ENCODE data around the gene BRF1. TPM values are rescaled to one million over a fixed set of nuclear protein-coding genes. Genes with fewer than 3 reads are reported as not detected.

BRF1 gene
- total and polyA plus RNA-seq, 2 of the 8 experiments (the other 6 are each of a cell fraction or from before 2014, with no cell fraction given): 7.7 to 18.3 TPM

GRCh38 chr14:105203057-105203531 is 97.7 kb downstream of the BRF1 start:
- Histone ChIP-seq H3K79me1 (ENCODE audit: low read depth, low read length) (no peaks in the 10 kb centered on the region), H3K36me3 (ENCODE audit: control insufficient read depth in 2 of 4, insufficient read depth in 4 of 4, low read length in 3 of 4) (no peaks in the 10 kb centered on the region), H3K56ac (replicated peaks; ENCODE audit: insufficient read length, low read depth, low read length) (no peak overlapping the region), H3K4me1 (replicated peaks in 1 of 4; ENCODE audit: control insufficient read depth in 3 of 4, insufficient read depth in 4 of 4, low read length in 3 of 4) (peaks cover 0 to 10% (median 1%) of the 10 kb centered on the region in 4 experiments; a peak in 3 of 7 replicates), H3K23me2 (ENCODE audit: low read depth, low read length) (no peaks in the 10 kb centered on the region), H3K18ac (ENCODE audit: extremely low read depth, low read length) (no peak overlapping the region), H4K5ac (ENCODE audit: insufficient read length, low read depth, low read length) (no peak overlapping the region), H3K4me2 (ENCODE audit: insufficient read depth in 1 of 2, low read depth in 2 of 2, low read length in 2 of 2) (peak overlapping the region in 1 of 2 experiments; percentile 68; a peak in 2 of 4 replicates), H2BK15ac (ENCODE audit: low read length) (no peak overlapping the region), H2BK5ac (ENCODE audit: low read depth, low read length) (no peak overlapping the region), H3K27ac (ENCODE audit: low read depth, low read length) (no peak overlapping the region), H3K4ac (replicated peaks; ENCODE audit: insufficient read length, low read depth, low read length) (no peak overlapping the region), H4K91ac (replicated peaks; ENCODE audit: insufficient read length, low read length) (no peak overlapping the region), H3K4me3 (ENCODE audit: extremely low read depth in 1 of 4, insufficient read depth in 2 of 4, low read depth in 3 of 4, low read length in 4 of 4) (peak overlapping the region in 1 of 4 experiments; percentile 29; a peak in 1 of 8 replicates), H3K27me3 (replicated peaks in 1 of 4; ENCODE audit: control insufficient read depth in 3 of 4, extremely low read depth in 1 of 4, insufficient read depth in 3 of 4, low read length in 3 of 4) (peaks cover 0 to 5% (median 2%) of the 10 kb centered on the region in 4 experiments; a peak in 3 of 7 replicates), H2BK12ac (ENCODE audit: low read depth, low read length) (no peak overlapping the region), H4K20me1 (replicated peaks in 1 of 2; ENCODE audit: control insufficient read depth in 1 of 2, insufficient read depth in 2 of 2, low read length in 2 of 2) (peaks cover 3 to 10% of the 10 kb centered on the region in 2 experiments), H4K8ac (ENCODE audit: extremely low read depth, insufficient read depth, low read length) (no peak overlapping the region), H2AK5ac (ENCODE audit: low read depth, low read length) (no peak overlapping the region), H2BK120ac (replicated peaks; ENCODE audit: low read depth, low read length) (no peak overlapping the region), H3K9me3 (ENCODE audit: insufficient read depth in 2 of 2, low read depth in 1 of 2, low read length in 1 of 2) (no peaks in the 10 kb centered on the region), H3K9ac (replicated peaks in 1 of 4; ENCODE audit: extremely low read depth in 1 of 4, low read depth in 3 of 4, low read length in 3 of 4) (no peak overlapping the region), H3K79me2 (ENCODE audit: control insufficient read depth in 1 of 2, insufficient read depth in 2 of 2, low read length in 2 of 2) (no peaks in the 10 kb centered on the region), H3K23ac (ENCODE audit: insufficient read length) (no peak overlapping the region), H2AFZ (ENCODE audit: low read length) (no peak overlapping the region), H2BK20ac (ENCODE audit: low read length) (no peak overlapping the region), H3K14ac (ENCODE audit: insufficient read length) (no peak overlapping the region)
- peak; percentile 27 to 91 for DNase-seq (ENCODE audit: low read depth in 1 of 2, low spot score in 2 of 2)
- ChIA-PET POLR2A (ENCODE audit: partially characterized antibody) (interaction anchor here (1.7 kb wide), 1 partner anchor 23 kb away, joined by 3 read pairs; no protein-coding TSS in a partner anchor), CTCF (ENCODE audit: partially characterized antibody) (interaction anchor here (0.8 to 4.8 kb wide), 18 partner anchors 9 to 167 kb away, joined by 3 to 27 read pairs (median 5); no protein-coding TSS in a partner anchor)
- FAIRE-seq: no peak
- 24% methylated on average over 14 of the region's 18 CpGs; no CpG with 5 or more reads in 1 of the 2 experiments for WGBS, 2 experiments (ENCODE audit: extremely low coverage in 1 of 2, insufficient coverage in 1 of 2, insufficient read length in 1 of 2, insufficient replicate concordance in 2 of 2, low coverage in 1 of 2, low lambda C conversion rate in 2 of 2, missing lambda C conversion rate in 1 of 2)
- TF ChIP-seq HDAC6 (IDR thresholded peaks at IDR 0.05; ENCODE audit: low read depth, low read length): no peak
- TF ChIP-seq TEAD4 (IDR thresholded peaks at IDR 0.05; ENCODE audit: low read depth, low read length): no peak
- TF ChIP-seq CBX5 (IDR thresholded peaks at IDR 0.05; ENCODE audit: low read depth, low read length): no peak
- TF ChIP-seq HDAC2 (IDR thresholded peaks at IDR 0.05; ENCODE audit: borderline replicate concordance in 1 of 2, low read depth in 2 of 2, low read length in 2 of 2): no peak
- TF ChIP-seq ASH2L (IDR thresholded peaks at IDR 0.05; ENCODE audit: low read length): no peak
- 0 out of 2 replicates have a peak, but pooled peaks have one; percentile 18 for TF ChIP-seq CREB1 (IDR thresholded peaks at IDR 0.05)
- 0 out of 2 replicates have a peak, but pooled peaks have one; percentile 1 for TF ChIP-seq USF2 (IDR thresholded peaks at IDR 0.05; ENCODE audit: low read length)
- 0 out of 2 replicates have a peak, but pooled peaks have one; percentile 24 for TF ChIP-seq YY1 (IDR thresholded peaks at IDR 0.05; ENCODE audit: low read depth, low read length)
- TF ChIP-seq KDM5A (IDR thresholded peaks at IDR 0.05; ENCODE audit: low read length): no peak
